Measurements from ENCODE around the gene FAM76A.
A peak's percentile ranks its signal among the peaks of the same experiment; 100 is the strongest.

Gene FAM76A

DNA sequence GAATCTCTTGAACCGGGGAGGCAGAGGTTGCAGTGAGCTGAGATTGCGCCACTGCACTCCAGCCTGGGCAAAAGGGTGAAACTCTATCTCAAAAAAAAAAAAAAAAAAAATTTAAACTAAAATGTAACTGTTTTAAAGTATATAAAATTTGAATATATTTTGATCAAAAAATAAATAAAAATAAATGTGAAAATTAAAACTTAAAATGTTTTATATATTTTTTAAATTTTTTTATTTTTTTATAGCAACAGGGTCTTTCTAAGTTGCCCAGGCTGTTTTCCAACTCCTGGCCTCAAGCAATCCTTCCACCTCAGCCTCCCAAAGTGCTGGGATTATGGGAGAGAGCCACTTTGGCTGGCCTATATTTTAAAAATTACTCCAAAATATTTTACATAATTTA is 15.2 kb upstream of the FAM76A start:
- H3K4me3 ChIP-seq (ENCODE audit: low read depth, low read length) = no peak overlapping the region
- TF ChIP-seq, protein P1, sequence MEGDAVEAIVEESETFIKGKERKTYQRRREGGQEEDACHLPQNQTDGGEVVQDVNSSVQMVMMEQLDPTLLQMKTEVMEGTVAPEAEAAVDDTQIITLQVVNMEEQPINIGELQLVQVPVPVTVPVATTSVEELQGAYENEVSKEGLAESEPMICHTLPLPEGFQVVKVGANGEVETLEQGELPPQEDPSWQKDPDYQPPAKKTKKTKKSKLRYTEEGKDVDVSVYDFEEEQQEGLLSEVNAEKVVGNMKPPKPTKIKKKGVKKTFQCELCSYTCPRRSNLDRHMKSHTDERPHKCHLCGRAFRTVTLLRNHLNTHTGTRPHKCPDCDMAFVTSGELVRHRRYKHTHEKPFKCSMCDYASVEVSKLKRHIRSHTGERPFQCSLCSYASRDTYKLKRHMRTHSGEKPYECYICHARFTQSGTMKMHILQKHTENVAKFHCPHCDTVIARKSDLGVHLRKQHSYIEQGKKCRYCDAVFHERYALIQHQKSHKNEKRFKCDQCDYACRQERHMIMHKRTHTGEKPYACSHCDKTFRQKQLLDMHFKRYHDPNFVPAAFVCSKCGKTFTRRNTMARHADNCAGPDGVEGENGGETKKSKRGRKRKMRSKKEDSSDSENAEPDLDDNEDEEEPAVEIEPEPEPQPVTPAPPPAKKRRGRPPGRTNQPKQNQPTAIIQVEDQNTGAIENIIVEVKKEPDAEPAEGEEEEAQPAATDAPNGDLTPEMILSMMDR (IDR thresholded peaks at IDR 0.05; ENCODE audit: insufficient read depth, low read depth, low read length, missing control alignments) = no peak
- no peak for DNase-seq (ENCODE audit: low read depth)

DNA sequence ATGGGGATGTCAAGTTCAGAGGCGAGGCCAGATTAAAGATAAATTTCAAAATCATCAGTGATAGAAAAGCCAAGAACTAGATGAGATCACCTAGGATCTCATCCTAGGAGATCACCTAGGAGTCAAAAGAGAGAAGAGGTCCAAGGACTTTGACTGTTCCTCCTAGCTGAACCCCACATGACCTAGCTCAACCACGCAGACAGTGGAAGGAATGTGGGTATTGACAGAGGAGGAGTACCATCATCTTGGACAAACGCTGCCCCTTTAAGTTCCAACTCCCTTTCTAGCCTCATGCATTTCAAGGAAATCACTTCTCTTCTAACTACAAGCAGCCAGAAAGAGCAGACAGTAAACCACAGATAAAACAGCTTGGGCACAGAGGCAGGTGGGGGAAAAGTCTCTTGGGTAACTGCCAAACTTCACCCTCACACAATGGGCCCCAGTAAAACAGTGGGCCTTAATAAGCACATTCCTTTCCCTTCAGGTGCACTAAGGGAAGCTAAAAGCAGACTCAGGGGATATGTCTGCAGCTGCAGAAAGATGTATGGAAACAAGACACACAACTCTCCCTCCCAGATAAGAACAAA is 12.5 kb upstream of the FAM76A start:
- no peak overlapping the region for H3K4me3 ChIP-seq (ENCODE audit: low read depth, low read length)
- TF ChIP-seq, protein P1 (IDR thresholded peaks at IDR 0.05; ENCODE audit: insufficient read depth, low read depth, low read length, missing control alignments) = no peak
- DNase-seq (ENCODE audit: low read depth) = no peak

DNA sequence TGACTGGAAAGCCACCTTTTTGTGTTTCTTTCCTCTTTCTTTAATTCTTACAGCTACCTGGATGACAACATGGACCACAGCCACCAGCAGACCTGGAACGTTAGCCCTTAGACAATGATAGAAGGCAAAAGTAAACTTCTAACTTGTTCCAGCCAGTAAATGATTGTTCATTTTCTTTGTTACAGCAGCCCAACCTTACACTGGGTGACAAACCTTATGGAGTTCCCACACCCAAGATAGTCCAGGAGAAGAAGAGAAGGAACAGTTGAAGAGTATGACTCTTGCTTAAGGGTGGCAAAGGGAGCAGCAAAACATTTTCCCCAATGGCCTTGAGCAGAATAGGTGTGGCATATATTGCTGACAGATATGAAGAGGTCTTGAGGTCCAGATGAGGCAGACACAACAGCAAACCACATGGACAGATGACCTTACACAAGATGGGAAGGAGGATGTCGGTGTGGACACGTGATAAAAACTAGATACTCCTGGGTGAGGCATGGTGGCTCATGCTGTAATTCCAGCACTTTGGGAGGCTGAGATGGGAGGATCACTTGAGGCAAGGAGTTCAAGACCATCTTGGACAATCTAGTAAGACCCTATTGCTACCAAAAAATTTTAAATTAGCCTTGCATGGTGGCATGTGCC is 11.8 kb upstream of the FAM76A start:
- H3K4me3 ChIP-seq (ENCODE audit: low read depth, low read length) = no peak overlapping the region
- TF ChIP-seq, protein P1 (IDR thresholded peaks at IDR 0.05; ENCODE audit: insufficient read depth, low read depth, low read length, missing control alignments) = no peak
- no peak for DNase-seq (ENCODE audit: low read depth)

DNA sequence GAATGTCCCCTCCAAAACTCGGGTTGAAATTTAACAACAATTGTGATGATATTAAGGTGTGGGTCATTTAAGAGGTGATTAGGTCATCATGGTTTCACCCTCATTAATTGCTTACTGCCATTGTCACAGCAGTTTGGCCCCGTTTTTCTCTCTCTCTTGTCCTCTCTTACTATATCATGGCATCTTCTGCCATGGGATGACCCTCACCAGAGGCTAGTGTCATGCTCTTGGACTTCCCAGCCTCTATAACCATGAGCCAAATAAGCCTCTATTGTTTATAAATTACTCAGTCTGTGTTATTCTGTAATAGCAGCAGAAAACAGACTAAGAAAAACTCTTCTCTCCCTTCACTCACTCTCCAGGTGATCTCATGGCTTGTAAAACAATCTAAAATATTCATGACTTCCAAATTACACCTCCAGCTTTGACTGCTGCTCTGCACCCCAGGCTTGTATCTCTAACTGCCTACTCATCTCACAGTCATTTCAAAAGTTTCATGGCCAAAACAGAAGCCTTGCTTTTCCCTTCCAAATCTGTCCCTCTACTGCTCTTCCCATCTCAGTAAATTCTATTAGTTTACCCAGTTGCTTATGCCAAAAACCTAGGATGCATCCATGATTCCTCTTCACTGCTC is 9.4 kb upstream of the FAM76A start:
- H3K4me3 ChIP-seq (ENCODE audit: low read depth, low read length) = no peak overlapping the region
- TF ChIP-seq, protein P1 (IDR thresholded peaks at IDR 0.05; ENCODE audit: insufficient read depth, low read depth, low read length, missing control alignments) = no peak
- no peak for DNase-seq (ENCODE audit: low read depth)

DNA sequence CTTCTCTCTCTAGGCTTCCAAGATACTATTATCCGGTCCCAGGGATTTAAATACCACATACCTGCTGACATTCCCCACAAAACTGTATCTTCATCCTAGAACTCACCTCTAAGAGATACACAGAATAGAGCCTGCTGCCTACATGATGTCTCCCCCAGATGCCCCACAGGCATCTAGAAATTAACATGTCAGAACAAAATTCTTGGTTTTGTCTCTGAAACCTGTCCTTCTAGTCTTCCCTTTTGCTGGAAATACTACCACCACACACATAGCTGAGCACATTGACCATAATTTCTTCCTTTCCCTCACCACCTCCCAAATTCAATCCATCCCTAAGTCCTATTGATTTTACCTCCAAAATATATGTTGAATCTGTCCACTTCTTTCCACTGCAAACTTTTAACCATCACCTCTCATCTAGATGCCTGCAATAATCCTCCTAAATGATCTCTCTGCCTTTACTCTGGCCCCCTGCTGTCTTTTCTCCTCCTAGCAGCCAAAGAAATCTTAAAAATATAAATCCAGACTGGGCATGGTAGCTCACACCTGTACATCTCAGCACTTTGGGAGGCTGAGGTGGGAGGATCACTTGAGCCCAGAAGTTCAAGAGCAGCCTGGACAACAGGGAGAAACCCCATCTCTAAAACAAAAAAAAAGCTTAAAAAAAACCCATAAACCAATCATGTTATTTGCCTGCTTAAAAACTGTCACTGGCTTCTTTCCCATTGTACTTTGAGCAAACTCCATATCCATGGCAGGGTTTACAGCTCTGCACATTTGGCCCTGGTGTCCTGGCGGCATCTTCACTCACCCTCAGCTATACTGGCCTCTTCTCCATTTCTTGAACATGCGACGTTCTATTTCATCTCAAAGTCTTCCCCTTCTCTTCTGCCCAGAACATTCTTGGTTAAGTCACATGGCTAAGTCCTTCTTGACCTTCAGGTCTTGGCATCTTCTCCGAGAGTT is 6.2 kb upstream of the FAM76A start:
- no peak overlapping the region for H3K4me3 ChIP-seq (ENCODE audit: low read depth, low read length)
- DNase-seq (ENCODE audit: low read depth) = peak; percentile 28
- TF ChIP-seq, protein P1 (IDR thresholded peaks at IDR 0.05; ENCODE audit: insufficient read depth, low read depth, low read length, missing control alignments) = no peak

DNA sequence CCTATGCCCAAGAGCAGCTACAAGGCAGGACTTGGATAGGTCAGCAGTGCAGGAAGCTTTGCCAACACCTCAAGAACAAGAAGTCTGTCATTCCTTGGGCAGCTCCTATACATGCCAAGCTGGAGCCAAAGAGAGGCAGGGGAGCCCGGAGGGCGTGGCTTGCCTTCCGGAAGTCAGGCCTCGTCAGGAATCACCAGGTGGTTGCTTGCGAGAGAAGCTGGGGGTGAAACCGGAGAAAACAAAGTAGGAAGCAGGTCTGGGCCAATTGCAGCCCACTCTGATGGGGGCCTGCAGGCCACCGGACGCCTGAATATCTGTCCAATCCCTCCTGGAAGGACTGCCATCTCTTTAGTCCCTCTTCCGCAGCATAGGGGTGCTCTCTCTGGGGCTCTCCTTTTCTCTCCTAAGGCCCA is 794 bp upstream of the FAM76A start:
- TF ChIP-seq, protein P1 (IDR thresholded peaks at IDR 0.05; ENCODE audit: insufficient read depth, low read depth, low read length, missing control alignments) = no peak
- peak overlapping the region; percentile 59 for H3K4me3 ChIP-seq (ENCODE audit: low read depth, low read length)
- DNase-seq (ENCODE audit: low read depth) = peak; percentile 72

Measured in GM12865 (cell line).